Measurements from ENCODE around the gene NEIL3.
"Not testable (repeated sequence)": the region's sequence is repeated elsewhere in the genome, so short reads cannot be mapped to it uniquely, and the experiment has no call there.

NEIL3 gene

DNA sequence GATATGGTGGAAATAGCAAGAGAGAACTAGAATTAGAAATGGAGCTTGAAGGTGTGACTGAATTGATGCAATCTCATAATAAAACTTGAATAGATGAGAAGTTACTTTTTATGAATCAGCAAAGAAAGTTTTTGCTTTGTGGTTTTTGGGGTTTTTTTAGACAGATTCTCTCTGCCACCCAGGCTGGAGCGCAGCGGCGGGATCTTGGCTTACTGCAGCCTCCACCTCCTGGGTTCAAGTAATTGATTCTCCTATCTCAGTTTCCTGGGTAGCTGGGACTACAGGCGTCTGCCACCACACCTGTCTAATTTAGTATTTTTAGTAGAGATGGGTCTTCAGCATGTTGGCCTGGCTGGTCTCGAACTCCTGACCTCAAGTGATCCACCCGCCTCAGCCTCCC, 23.7 kb upstream of the NEIL3 start:
- Histone ChIP-seq H3K4me1 (no peaks in the 10 kb centered on the region), H3K27me3 (ENCODE audit: low read depth) (no peaks in the 10 kb centered on the region), H3K9me3 (no peaks in the 10 kb centered on the region), H3K4me3 (no peak overlapping the region), H3K36me3 (replicated peaks) (no peaks in the 10 kb centered on the region)
- in situ Hi-C loops (cut with MboI; ENCODE audit: low sequenced_read_pairs) = no loop called here
- no peak for DNase-seq (ENCODE audit: low spot score in 2 of 2)

DNA sequence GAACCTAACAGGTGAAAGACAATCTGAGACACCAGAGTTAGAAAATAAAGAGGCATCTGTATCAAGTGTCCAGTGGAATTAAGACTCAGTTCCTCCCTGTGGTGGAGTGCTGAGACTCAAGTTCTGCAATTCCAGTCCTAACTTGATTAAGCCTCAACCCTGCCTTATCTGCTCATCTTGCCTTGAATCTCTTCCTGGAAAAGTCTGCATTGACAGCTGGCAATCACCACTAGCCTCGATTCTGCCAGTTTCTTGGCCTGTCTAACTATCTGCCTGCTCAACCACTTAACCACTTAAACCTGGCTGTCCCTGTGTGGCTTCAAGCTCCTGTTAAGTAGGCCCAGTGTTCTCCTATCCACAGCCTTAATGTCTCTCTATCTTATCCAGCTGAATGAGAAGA, 22.4 kb upstream of the NEIL3 start:
- H3K4me3 ChIP-seq = no peak overlapping the region
- no peaks in the 10 kb centered on the region for H3K9me3 ChIP-seq
- no peak for DNase-seq (ENCODE audit: low spot score in 2 of 2)
- in situ Hi-C loops (cut with MboI; ENCODE audit: low sequenced_read_pairs) = no loop called here
- H3K36me3 ChIP-seq (replicated peaks) = no peaks in the 10 kb centered on the region
- H3K4me1 ChIP-seq = peaks cover 6% of the 10 kb centered on the region; the same call in 1 of the 2 replicates
- no peaks in the 10 kb centered on the region for H3K27me3 ChIP-seq (ENCODE audit: low read depth)

GRCh38 chr4:177288335-177288734, 21.3 kb upstream of the NEIL3 start:
- Histone ChIP-seq H3K4me1 (peaks cover 6% of the 10 kb centered on the region; the same call in 1 of the 2 replicates), H3K9me3 (no peaks in the 10 kb centered on the region), H3K36me3 (replicated peaks) (no peaks in the 10 kb centered on the region), H3K27me3 (ENCODE audit: low read depth) (no peaks in the 10 kb centered on the region), H3K4me3 (no peak overlapping the region)
- in situ Hi-C loops (cut with MboI; ENCODE audit: low sequenced_read_pairs) = no loop called here
- no peak for DNase-seq (ENCODE audit: low spot score in 2 of 2)

- Histone ChIP-seq H3K4me1 (peaks cover 8% of the 10 kb centered on the region; the same call in 1 of the 2 replicates), H3K4me3 (no peak overlapping the region), H3K9me3 (no peaks in the 10 kb centered on the region), H3K27me3 (ENCODE audit: low read depth) (no peaks in the 10 kb centered on the region), H3K36me3 (replicated peaks) (no peaks in the 10 kb centered on the region)
- in situ Hi-C loops (cut with MboI; ENCODE audit: low sequenced_read_pairs) = no loop called here
- DNase-seq (ENCODE audit: low spot score in 2 of 2) = no peak
Observed at GRCh38 chr4:177290780-177291179, 18.9 kb upstream of the NEIL3 start.

- peaks cover 8% of the 10 kb centered on the region; the same call in 1 of the 2 replicates for H3K4me1 ChIP-seq
- DNase-seq (ENCODE audit: low spot score in 2 of 2) = no peak
Observed at GRCh38 chr4:177292171-177292570, 17.5 kb upstream of the NEIL3 start.

DNA sequence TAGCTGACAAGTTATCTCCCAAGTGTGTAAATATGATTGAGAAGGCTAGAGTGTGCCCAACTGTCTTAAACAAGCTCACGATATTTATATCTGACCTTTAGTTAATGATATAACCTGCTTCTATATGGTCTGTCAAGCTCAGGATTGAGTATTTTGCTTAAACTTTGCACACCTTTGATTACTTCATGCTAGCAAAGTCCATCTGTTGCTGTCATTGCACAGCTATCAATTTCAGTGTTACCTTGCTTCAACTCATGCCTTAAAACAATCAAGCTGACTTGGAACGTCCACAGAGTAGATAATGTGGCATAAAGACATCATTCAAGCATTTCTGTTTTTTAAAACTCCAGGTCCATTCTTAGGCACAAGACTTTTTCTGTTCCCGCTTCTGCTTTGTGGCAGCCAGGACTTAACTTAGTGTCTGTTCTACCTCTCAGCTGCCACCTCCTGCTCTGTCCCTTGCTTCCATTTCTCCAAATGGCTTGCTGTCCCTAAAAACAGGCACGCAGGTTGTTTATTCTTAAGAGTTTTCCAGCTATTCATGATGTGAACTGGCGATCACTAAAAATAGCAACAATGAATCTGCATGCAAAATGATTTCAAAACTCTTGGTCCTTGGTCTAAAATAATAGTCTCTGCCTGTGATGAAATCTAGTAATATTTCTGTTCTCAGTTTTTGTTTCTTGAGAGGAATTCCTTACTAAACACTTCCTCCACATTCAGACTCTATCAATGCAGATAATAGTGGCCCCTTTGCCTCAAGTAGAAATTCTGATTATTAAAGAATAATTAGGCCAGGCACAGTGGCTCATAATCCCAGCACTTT, 16.3 kb upstream of the NEIL3 start:
- peaks cover 8% of the 10 kb centered on the region; the same call in 1 of the 2 replicates for H3K4me1 ChIP-seq
- no peaks in the 10 kb centered on the region for H3K27me3 ChIP-seq (ENCODE audit: low read depth)
- no peak overlapping the region for H3K4me3 ChIP-seq
- in situ Hi-C loops (cut with MboI; ENCODE audit: low sequenced_read_pairs) = no loop called here
- H3K9me3 ChIP-seq = peaks cover 2% of the 10 kb centered on the region; the same call in 1 of the 2 replicates
- DNase-seq (ENCODE audit: low spot score in 2 of 2) = no peak
- H3K36me3 ChIP-seq (replicated peaks) = no peaks in the 10 kb centered on the region

More at GRCh38 chr4:177292171-177292570, 17.5 kb upstream of the NEIL3 start:
- in situ Hi-C loops (cut with MboI; ENCODE audit: low sequenced_read_pairs) = no loop called here
- Histone ChIP-seq H3K4me3 (no peak overlapping the region), H3K36me3 (replicated peaks) (no peaks in the 10 kb centered on the region), H3K27me3 (ENCODE audit: low read depth) (no peaks in the 10 kb centered on the region), H3K9me3 (no peaks in the 10 kb centered on the region)

DNA sequence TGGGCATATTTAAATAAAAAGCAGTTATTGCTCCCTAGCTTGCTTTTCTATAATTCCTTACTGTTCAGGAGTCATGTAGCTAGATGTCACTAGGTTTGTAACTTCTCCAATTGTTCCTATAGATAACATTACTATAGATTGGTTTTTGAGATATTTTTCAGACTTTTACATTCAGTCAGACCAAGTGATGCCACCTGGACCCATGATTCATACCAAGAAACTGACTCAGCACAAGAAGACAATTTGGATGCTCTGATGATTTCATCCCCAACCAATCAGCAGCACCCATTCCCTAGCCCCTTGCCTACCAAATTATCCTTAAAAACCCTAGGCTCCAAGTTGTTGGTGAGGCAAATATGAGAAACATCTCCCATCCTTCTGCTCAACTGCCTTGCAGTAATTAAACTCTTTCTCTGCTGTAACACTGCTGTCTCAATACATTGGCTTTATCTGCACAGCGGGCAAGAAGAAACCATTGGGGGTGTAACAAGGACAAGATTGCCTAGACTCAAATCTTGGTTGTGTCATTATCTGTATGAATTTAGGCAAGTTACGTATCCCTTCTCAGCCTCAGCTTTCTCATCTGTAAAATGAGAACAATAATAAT, 11.8 kb upstream of the NEIL3 start:
- Histone ChIP-seq H3K9me3 (peaks cover 2% of the 10 kb centered on the region; the same call in 1 of the 2 replicates), H3K27me3 (ENCODE audit: low read depth) (no peaks in the 10 kb centered on the region), H3K36me3 (replicated peaks) (no peaks in the 10 kb centered on the region), H3K4me3 (no peak overlapping the region), H3K4me1 (0 out of 2 replicates have a peak, but pooled peaks cover 2% of the 10 kb centered on the region)
- in situ Hi-C loops (cut with MboI; ENCODE audit: low sequenced_read_pairs) = no loop called here
- no peak for DNase-seq (ENCODE audit: low spot score in 2 of 2)

DNA sequence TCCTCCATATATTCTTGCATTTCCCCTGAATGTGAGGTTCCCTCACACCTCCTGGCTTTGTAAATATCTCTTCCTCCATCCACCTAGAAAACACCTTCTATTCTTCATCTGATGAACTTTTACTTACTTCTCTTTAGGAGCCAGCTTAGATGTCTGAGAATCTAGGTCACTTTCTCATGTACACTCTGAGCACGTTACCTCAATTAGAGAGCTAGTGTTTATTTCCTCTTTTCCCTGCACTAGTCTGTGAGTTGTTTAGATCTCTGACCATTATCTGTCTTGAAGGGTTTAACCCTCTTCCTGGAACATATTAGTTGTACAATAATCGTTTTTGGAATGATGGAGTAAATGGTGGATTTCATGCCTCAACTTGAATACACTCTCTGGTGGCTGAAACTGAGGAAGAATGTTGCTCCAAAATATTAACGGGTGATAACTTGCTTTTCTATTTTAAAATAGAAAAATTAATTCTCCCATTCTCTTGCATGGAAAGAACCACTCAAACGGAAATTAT, 8.5 kb upstream of the NEIL3 start:
- Histone ChIP-seq H3K36me3 (replicated peaks) (no peaks in the 10 kb centered on the region), H3K4me1 (no peaks in the 10 kb centered on the region), H3K9me3 (peaks cover 2% of the 10 kb centered on the region; the same call in 1 of the 2 replicates), H3K27me3 (ENCODE audit: low read depth) (no peaks in the 10 kb centered on the region), H3K4me3 (no peak overlapping the region)
- no peak for DNase-seq (ENCODE audit: low spot score in 2 of 2)
- in situ Hi-C loops (cut with MboI; ENCODE audit: low sequenced_read_pairs) = no loop called here

DNA sequence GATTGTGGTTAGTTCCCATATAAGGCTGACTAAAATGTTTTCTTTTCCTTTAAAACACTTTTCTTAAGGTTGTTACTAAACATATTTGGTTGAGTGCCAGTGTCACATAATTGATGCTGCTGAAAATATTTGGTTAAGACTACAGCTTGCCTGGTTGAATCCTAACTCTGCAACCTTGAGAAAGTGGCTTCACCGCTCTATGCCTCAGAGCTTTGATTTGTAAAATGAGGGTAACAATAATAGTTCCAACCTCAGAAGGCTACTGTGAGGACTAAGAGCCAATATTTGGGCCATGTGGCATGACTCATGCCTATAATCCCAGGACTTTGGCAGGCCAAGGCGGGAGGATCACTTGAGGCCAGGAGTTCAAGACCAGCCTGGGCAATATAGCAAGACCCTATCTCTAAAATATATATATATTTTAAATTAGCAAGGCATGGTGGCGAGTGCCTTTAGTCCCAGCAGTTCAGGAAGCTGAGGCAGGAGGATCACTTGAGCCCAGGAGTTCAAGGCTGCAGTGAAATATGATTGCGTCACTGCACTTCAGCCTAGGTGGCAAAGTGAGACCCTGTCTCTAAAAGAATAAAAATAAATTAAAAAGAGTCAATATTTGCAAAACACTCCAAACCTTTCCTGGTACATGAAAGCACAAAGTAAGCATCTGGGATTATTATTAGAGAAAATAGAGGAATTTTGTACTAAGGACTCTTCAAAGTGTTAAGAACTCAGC, 7.1 kb upstream of the NEIL3 start:
- no peak for DNase-seq (ENCODE audit: low spot score in 2 of 2)
- in situ Hi-C loops (cut with MboI; ENCODE audit: low sequenced_read_pairs) = no loop called here

GRCh38 chr4:177304094-177304493, 5.6 kb upstream of the NEIL3 start:
- no peak for DNase-seq (ENCODE audit: low spot score in 2 of 2)
- Histone ChIP-seq H3K9me3 (no peaks in the 10 kb centered on the region), H3K27me3 (ENCODE audit: low read depth) (no peaks in the 10 kb centered on the region), H3K4me3 (no peak overlapping the region), H3K36me3 (replicated peaks) (no peaks in the 10 kb centered on the region), H3K4me1 (no peaks in the 10 kb centered on the region)
- in situ Hi-C loops (cut with MboI; ENCODE audit: low sequenced_read_pairs) = no loop called here

More for the DNA sequence above, 7.1 kb upstream of the NEIL3 start:
- Histone ChIP-seq H3K9me3 (peaks cover 2% of the 10 kb centered on the region; the same call in 1 of the 2 replicates), H3K4me3 (no peak overlapping the region), H3K4me1 (no peaks in the 10 kb centered on the region), H3K36me3 (replicated peaks) (no peaks in the 10 kb centered on the region), H3K27me3 (ENCODE audit: low read depth) (no peaks in the 10 kb centered on the region)

GRCh38 chr4:177304864-177305263, 4.8 kb upstream of the NEIL3 start:
- DNase-seq (ENCODE audit: low spot score in 2 of 2); H3K36me3 ChIP-seq (replicated peaks); H3K4me1 ChIP-seq; H3K27me3 ChIP-seq (ENCODE audit: low read depth); H3K4me3 ChIP-seq; in situ Hi-C loops (cut with MboI; ENCODE audit: low sequenced_read_pairs); H3K9me3 ChIP-seq: not testable (repeated sequence)

- Histone ChIP-seq H3K4me1 (peaks cover 7% of the 10 kb centered on the region; the same call in 1 of the 2 replicates), H3K9me3 (no peaks in the 10 kb centered on the region), H3K4me3 (no peak overlapping the region), H3K27me3 (ENCODE audit: low read depth) (no peaks in the 10 kb centered on the region), H3K36me3 (replicated peaks) (peaks cover 3% of the 10 kb centered on the region; the same call in 1 of the 2 replicates)
- no peak for DNase-seq (ENCODE audit: low spot score in 2 of 2)
- in situ Hi-C loops (cut with MboI; ENCODE audit: low sequenced_read_pairs) = no loop called here
Observed at GRCh38 chr4:177308125-177308524, 1.5 kb upstream of the NEIL3 start.

- no peak for DNase-seq (ENCODE audit: low spot score in 2 of 2)
- H3K4me3 ChIP-seq = peak overlapping the region; percentile 75; the same call in 1 of the 2 replicates
- H3K4me1 ChIP-seq = peaks cover 7% of the 10 kb centered on the region; the same call in 1 of the 2 replicates
- H3K9me3 ChIP-seq = no peaks in the 10 kb centered on the region
- no peaks in the 10 kb centered on the region for H3K27me3 ChIP-seq (ENCODE audit: low read depth)
- in situ Hi-C loops (cut with MboI; ENCODE audit: low sequenced_read_pairs) = no loop called here
- peaks cover 5% of the 10 kb centered on the region; the same call in 1 of the 2 replicates for H3K36me3 ChIP-seq (replicated peaks)
Observed at GRCh38 chr4:177308847-177309521, 690 bp upstream of the NEIL3 start.

Data from HAP-1 (cell line).